K562 (cell line): ENCODE measurements around the gene OVOL1. TPM values are rescaled to one million over a fixed set of nuclear protein-coding genes. Genes with fewer than 3 reads are reported as not detected.

Experiments
- CAMTA2 ChIP-seq: fragments of 250-450 bp; sonication (Bioruptor Pico); conservative IDR thresholded peaks from 2 replicates; pipeline ENCODE4 v1.5.1; 2022
- ELF4 ChIP-seq: fragments of 450-650 bp; formaldehyde crosslinking; IDR thresholded peaks from 2 replicates; pipeline ENCODE4 v1.4.0; 2022; ENCODE audit warnings: missing genetic modification characterization
- GATAD2A ChIP-seq: fragments of 450-650 bp; IDR thresholded peaks from 2 replicates; pipeline ENCODE4 v1.6.1; 2017
- MTA2 ChIP-seq: fragments of 450-650 bp; IDR thresholded peaks from 2 replicates; pipeline ENCODE4 v1.6.1; 2016; ENCODE audit warnings: low read depth
- RB1 ChIP-seq: fragments of 450-650 bp; IDR thresholded peaks from 2 replicates; pipeline ENCODE4 v1.6.1; 2017; ENCODE audit warnings: low read depth, mild to moderate bottlenecking
- RNF2 ChIP-seq: sonication (generic); IDR thresholded peaks from 2 replicates; pipeline ENCODE4 v1.6.1; 2016
- TCF7 ChIP-seq: sonication (generic); IDR thresholded peaks from 2 replicates; pipeline ENCODE4 v1.6.1; 2016; ENCODE audit warnings: antibody characterized with exemption, borderline replicate concordance
- TCF7L2 ChIP-seq: fragments of 150-350 bp; IDR thresholded peaks from 2 replicates; pipeline ENCODE4 v1.6.1; 2016; ENCODE audit warnings: low read depth, mild to moderate bottlenecking, low read length, moderate library complexity
- ZEB2 ChIP-seq: fragments of 450-650 bp; IDR thresholded peaks from 2 replicates; pipeline ENCODE4 v1.6.1; 2016
- ZNF589 ChIP-seq: fragments of 200-800 bp; sonication (Bioruptor generic); IDR thresholded peaks from 2 replicates; pipeline ENCODE4 v1.6.1; 2016; ENCODE audit warnings: low read depth, missing genetic modification characterization, missing compliant biosample characterization
- polyA plus RNA-seq, 8 experiments: library from polyadenylated mRNA; depleted of rRNA in 4 of 8; stranded (reverse) in 5 of 8; unstranded in 3 of 8; fragments of >200 nt; fragmentation: Nextera tagmentation in 2 of 8; fragmentation: Illumina TruSeq in 1 of 8; extraction: Ambion mirVana in 2 of 8; extraction: Trizol in 1 of 8; gene quantifications; 2 replicates each; pipeline versions ENCODE4 v1.2.1 to v1.2.3, GENCODE V29; 2011 to 2014; ENCODE audit warnings: inconsistent platforms in 1 of 8, missing spikeins in 1 of 8
- total RNA-seq, 7 experiments: library from RNA; depleted of rRNA in 6 of 7; stranded (reverse); fragments of >200 nt in 6 of 7; fragmentation: Illumina TruSeq in 2 of 7; extraction: Trizol in 2 of 7; gene quantifications; 2 replicates each; pipeline versions ENCODE4 v1.2.1 to v1.2.3, GENCODE V29; 2011 to 2021; ENCODE audit warnings: low replicate concordance in 1 of 7
- TF ChIP-seq, protein P1 (sequence below): fragments of 450-650 bp; formaldehyde crosslinking; IDR thresholded peaks from 2 replicates; pipeline ENCODE4 v1.4.0; 2020; ENCODE audit warnings: mild to moderate bottlenecking, moderate library complexity
- TF ChIP-seq, protein P2 (sequence below): IDR thresholded peaks from 2 replicates; pipeline ENCODE4 v1.6.1; 2012; ENCODE audit warnings: low read depth, low read length, improper control_type of control experiment, borderline replicate concordance
- TF ChIP-seq, protein P3 (sequence below): fragments of 200-800 bp; sonication (Bioruptor generic); IDR thresholded peaks from 2 replicates; pipeline ENCODE4 v1.6.1; 2017; ENCODE audit warnings: missing genetic modification characterization, missing compliant biosample characterization
- TF ChIP-seq, protein P4 (sequence below): fragments of 200-800 bp; sonication (Bioruptor generic); IDR thresholded peaks from 2 replicates; pipeline ENCODE4 v1.6.1; 2017; ENCODE audit warnings: missing genetic modification characterization, missing compliant biosample characterization
- TF ChIP-seq, protein P5 (sequence below): sonication (generic); formaldehyde crosslinking; IDR thresholded peaks from 2 replicates; pipeline ENCODE4 v1.8.1; 2023; ENCODE audit warnings: mild to moderate bottlenecking, missing genetic modification reagents
- TF ChIP-seq, protein P6 (sequence below): fragments of 450-650 bp; formaldehyde crosslinking; IDR thresholded peaks from 2 replicates; pipeline ENCODE4 v1.4.0; 2022; ENCODE audit warnings: missing genetic modification characterization

OVOL1 gene
- total and polyA plus RNA-seq, 9 of the 15 experiments (the other 6 are each of a cell fraction or from before 2014, with no cell fraction given) = 0.09 TPM; not detected in 8

DNA sequence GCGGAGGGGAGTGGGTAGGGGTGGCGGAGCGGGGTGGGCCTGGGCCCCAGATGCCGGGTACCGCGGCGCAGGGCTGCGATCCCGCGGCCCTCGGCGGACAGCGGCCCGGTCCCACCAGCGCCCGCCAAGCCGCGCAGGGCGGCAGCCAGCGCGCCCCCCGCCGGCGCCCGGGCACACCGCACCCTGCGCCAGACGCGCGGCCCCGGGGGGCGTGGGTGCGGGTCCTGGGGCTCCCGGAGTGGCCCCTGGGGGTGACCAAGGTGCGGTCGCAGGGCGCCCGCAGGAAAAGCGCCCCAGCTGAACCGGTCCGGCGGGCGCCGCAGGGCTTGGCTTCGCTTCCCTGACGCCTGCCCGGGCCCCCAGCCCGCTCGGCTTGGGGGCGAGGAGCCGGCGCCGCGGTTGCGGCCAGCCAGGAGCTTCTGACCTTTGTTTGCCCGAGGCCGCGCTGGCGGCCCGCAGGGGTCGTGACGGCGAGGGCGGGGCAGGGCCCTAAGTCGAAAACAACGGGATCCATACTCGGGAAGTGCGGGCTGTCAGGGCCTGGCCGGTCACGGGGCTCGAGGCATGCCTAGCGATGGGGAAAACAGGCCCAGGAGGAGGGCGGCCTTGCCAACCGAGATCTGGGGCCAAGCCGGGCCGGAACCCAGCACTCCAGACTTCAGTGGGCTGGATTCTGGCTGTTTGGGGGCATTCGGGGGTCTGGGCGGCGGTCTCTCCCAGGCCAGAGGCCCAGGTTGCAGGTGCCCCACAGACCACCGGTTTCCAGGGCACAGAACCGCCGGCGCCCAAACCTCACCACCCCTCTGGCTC, 5.5 kb upstream of the OVOL1 start (continued):
- TF ChIP-seq, protein P1, sequence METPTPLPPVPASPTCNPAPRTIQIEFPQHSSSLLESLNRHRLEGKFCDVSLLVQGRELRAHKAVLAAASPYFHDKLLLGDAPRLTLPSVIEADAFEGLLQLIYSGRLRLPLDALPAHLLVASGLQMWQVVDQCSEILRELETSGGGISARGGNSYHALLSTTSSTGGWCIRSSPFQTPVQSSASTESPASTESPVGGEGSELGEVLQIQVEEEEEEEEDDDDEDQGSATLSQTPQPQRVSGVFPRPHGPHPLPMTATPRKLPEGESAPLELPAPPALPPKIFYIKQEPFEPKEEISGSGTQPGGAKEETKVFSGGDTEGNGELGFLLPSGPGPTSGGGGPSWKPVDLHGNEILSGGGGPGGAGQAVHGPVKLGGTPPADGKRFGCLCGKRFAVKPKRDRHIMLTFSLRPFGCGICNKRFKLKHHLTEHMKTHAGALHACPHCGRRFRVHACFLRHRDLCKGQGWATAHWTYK (CRISPR knock-in tag) = no peak
- TF ChIP-seq TCF7 (no peak), GATAD2A (no peak), CAMTA2 (CRISPR knock-in tag) (no peak), ZEB2 (no peak), RB1 (peak; percentile 36), TCF7L2 (no peak), RNF2 (no peak), ZNF589 (CRISPR knock-in tag) (no peak), MTA2 (no peak), ELF4 (CRISPR knock-in tag) (no peak)
- TF ChIP-seq, protein P2, sequence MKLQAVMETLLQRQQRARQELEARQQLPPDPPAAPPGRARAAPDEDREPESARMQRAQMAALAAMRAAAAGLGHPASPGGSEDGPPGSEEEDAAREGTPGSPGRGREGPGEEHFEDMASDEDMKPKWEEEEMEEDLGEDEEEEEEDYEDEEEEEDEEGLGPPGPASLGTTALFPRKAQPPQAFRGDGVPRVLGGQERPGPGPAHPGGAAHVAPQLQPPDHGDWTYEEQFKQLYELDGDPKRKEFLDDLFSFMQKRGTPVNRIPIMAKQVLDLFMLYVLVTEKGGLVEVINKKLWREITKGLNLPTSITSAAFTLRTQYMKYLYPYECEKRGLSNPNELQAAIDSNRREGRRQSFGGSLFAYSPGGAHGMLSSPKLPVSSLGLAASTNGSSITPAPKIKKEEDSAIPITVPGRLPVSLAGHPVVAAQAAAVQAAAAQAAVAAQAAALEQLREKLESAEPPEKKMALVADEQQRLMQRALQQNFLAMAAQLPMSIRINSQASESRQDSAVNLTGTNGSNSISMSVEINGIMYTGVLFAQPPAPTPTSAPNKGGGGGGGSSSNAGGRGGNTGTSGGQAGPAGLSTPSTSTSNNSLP = no peak
- TF ChIP-seq, protein P3, sequence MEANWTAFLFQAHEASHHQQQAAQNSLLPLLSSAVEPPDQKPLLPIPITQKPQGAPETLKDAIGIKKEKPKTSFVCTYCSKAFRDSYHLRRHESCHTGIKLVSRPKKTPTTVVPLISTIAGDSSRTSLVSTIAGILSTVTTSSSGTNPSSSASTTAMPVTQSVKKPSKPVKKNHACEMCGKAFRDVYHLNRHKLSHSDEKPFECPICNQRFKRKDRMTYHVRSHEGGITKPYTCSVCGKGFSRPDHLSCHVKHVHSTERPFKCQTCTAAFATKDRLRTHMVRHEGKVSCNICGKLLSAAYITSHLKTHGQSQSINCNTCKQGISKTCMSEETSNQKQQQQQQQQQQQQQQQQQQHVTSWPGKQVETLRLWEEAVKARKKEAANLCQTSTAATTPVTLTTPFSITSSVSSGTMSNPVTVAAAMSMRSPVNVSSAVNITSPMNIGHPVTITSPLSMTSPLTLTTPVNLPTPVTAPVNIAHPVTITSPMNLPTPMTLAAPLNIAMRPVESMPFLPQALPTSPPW (CRISPR knock-in tag) = peak; percentile 57
- TF ChIP-seq, protein P4, sequence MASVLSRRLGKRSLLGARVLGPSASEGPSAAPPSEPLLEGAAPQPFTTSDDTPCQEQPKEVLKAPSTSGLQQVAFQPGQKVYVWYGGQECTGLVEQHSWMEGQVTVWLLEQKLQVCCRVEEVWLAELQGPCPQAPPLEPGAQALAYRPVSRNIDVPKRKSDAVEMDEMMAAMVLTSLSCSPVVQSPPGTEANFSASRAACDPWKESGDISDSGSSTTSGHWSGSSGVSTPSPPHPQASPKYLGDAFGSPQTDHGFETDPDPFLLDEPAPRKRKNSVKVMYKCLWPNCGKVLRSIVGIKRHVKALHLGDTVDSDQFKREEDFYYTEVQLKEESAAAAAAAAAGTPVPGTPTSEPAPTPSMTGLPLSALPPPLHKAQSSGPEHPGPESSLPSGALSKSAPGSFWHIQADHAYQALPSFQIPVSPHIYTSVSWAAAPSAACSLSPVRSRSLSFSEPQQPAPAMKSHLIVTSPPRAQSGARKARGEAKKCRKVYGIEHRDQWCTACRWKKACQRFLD (CRISPR knock-in tag) = no peak
- TF ChIP-seq, protein P5, sequence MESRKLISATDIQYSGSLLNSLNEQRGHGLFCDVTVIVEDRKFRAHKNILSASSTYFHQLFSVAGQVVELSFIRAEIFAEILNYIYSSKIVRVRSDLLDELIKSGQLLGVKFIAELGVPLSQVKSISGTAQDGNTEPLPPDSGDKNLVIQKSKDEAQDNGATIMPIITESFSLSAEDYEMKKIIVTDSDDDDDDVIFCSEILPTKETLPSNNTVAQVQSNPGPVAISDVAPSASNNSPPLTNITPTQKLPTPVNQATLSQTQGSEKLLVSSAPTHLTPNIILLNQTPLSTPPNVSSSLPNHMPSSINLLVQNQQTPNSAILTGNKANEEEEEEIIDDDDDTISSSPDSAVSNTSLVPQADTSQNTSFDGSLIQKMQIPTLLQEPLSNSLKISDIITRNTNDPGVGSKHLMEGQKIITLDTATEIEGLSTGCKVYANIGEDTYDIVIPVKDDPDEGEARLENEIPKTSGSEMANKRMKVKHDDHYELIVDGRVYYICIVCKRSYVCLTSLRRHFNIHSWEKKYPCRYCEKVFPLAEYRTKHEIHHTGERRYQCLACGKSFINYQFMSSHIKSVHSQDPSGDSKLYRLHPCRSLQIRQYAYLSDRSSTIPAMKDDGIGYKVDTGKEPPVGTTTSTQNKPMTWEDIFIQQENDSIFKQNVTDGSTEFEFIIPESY (CRISPR knock-in tag) = 0 out of 2 replicates have a peak, but pooled peaks have one; percentile 37
- TF ChIP-seq, protein P6, sequence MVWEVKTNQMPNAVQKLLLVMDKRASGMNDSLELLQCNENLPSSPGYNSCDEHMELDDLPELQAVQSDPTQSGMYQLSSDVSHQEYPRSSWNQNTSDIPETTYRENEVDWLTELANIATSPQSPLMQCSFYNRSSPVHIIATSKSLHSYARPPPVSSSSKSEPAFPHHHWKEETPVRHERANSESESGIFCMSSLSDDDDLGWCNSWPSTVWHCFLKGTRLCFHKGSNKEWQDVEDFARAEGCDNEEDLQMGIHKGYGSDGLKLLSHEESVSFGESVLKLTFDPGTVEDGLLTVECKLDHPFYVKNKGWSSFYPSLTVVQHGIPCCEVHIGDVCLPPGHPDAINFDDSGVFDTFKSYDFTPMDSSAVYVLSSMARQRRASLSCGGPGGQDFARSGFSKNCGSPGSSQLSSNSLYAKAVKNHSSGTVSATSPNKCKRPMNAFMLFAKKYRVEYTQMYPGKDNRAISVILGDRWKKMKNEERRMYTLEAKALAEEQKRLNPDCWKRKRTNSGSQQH = no peak
